BLaER1 (cell line): ENCODE data around the gene CPSF4L.

ENCODE experiments used
- H3K27ac ChIP-seq: shearing (Covaris generic); formaldehyde crosslinking; 2 replicates; pipeline ENCODE4 v1.8.1; 2022
- H3K27me3 ChIP-seq: shearing (Covaris generic); formaldehyde crosslinking; 2 replicates; pipeline ENCODE4 v1.8.1; 2022
- H3K36me3 ChIP-seq: shearing (Covaris generic); formaldehyde crosslinking; 2 replicates; pipeline ENCODE4 v1.8.1; 2022
- H3K4me1 ChIP-seq: shearing (Covaris generic); formaldehyde crosslinking; 2 replicates; pipeline ENCODE4 v1.8.1; 2022
- H3K4me2 ChIP-seq: shearing (Covaris generic); formaldehyde crosslinking; 2 replicates; pipeline ENCODE4 v1.8.1; 2022
- H3K4me3 ChIP-seq: shearing (Covaris generic); formaldehyde crosslinking; 2 replicates; pipeline ENCODE4 v1.8.1; 2022
- H3K9ac ChIP-seq: shearing (Covaris generic); formaldehyde crosslinking; 2 replicates; pipeline ENCODE4 v1.8.1; 2022
- H3K9me3 ChIP-seq: shearing (Covaris generic); formaldehyde crosslinking; 2 replicates; pipeline ENCODE4 v1.8.1; 2022
- H4K20me1 ChIP-seq: shearing (Covaris generic); formaldehyde crosslinking; 2 replicates; pipeline ENCODE4 v1.8.1; 2022
- Cebpa-rat ChIP-seq: shearing (Covaris generic); IDR thresholded peaks from 2 replicates; pipeline ENCODE4 v1.8.1; 2022

The CPSF4L gene

GRCh38 chr17:73240561-73240960 is 21.1 kb downstream of the CPSF4L start:
- Histone ChIP-seq H3K4me3 (no peak overlapping the region), H3K4me1 (peaks cover 31% of the 10 kb centered on the region), H3K4me2 (no peak overlapping the region), H3K27me3 (no peaks in the 10 kb centered on the region), H3K36me3 (peaks cover 99% of the 10 kb centered on the region), H3K27ac (no peak overlapping the region), H3K9ac (no peak overlapping the region), H3K9me3 (no peaks in the 10 kb centered on the region), H4K20me1 (peaks cover 38% of the 10 kb centered on the region)
- no peak for TF ChIP-seq Cebpa-rat

- Histone ChIP-seq H3K4me2 (peak overlapping the region; percentile 55), H3K9ac (no peak overlapping the region; the same call in 1 of the 2 replicates), H3K36me3 (peaks cover 84% of the 10 kb centered on the region), H3K9me3 (no peaks in the 10 kb centered on the region), H3K4me3 (no peak overlapping the region), H3K27ac (no peak overlapping the region), H3K27me3 (no peaks in the 10 kb centered on the region), H3K4me1 (peaks cover 42% of the 10 kb centered on the region), H4K20me1 (peaks cover 38% of the 10 kb centered on the region)
- no peak for TF ChIP-seq Cebpa-rat
Measured at GRCh38 chr17:73237714-73238113, 24.0 kb downstream of the CPSF4L start.

- H3K36me3 ChIP-seq = peaks cover 54% of the 10 kb centered on the region
- no peak overlapping the region; the same call in 1 of the 2 replicates for H3K4me2 ChIP-seq
- no peaks in the 10 kb centered on the region for H3K9me3 ChIP-seq
- H3K4me3 ChIP-seq = no peak overlapping the region
- H4K20me1 ChIP-seq = peaks cover 43% of the 10 kb centered on the region
- H3K27ac ChIP-seq = no peak overlapping the region
- no peak for TF ChIP-seq Cebpa-rat
- H3K9ac ChIP-seq = no peak overlapping the region
- H3K4me1 ChIP-seq = peaks cover 59% of the 10 kb centered on the region
- no peaks in the 10 kb centered on the region for H3K27me3 ChIP-seq
Measured at GRCh38 chr17:73234736-73235135, 26.9 kb downstream of the CPSF4L start.

- Histone ChIP-seq H3K27me3 (no peaks in the 10 kb centered on the region), H3K4me3 (peak overlapping the region; percentile 98), H3K9ac (peak overlapping the region; percentile 88), H3K4me1 (peaks cover 66% of the 10 kb centered on the region), H3K4me2 (peak overlapping the region; percentile 90), H4K20me1 (peaks cover 54% of the 10 kb centered on the region), H3K9me3 (no peaks in the 10 kb centered on the region), H3K27ac (peak overlapping the region; percentile 86), H3K36me3 (peaks cover 36% of the 10 kb centered on the region)
- no peak for TF ChIP-seq Cebpa-rat
Measured at GRCh38 chr17:73232587-73233373, 28.9 kb downstream of the CPSF4L start.

- peaks cover 30% of the 10 kb centered on the region for H3K36me3 ChIP-seq
- H3K4me3 ChIP-seq = peak overlapping the region; percentile 98
- peak overlapping the region; percentile 95 for H3K4me2 ChIP-seq
- no peaks in the 10 kb centered on the region for H3K9me3 ChIP-seq
- peak overlapping the region; percentile 88 for H3K9ac ChIP-seq
- peaks cover 54% of the 10 kb centered on the region for H4K20me1 ChIP-seq
- H3K27ac ChIP-seq = peak overlapping the region; percentile 86
- no peaks in the 10 kb centered on the region for H3K27me3 ChIP-seq
- no peak for TF ChIP-seq Cebpa-rat
- H3K4me1 ChIP-seq = peaks cover 66% of the 10 kb centered on the region
Measured at GRCh38 chr17:73231841-73232586, 29.7 kb downstream of the CPSF4L start.

- Histone ChIP-seq H3K36me3 (peaks cover 29% of the 10 kb centered on the region), H3K9ac (peak overlapping the region; percentile 88), H3K9me3 (no peaks in the 10 kb centered on the region), H4K20me1 (peaks cover 54% of the 10 kb centered on the region), H3K4me3 (peak overlapping the region; percentile 98), H3K27me3 (no peaks in the 10 kb centered on the region), H3K27ac (peak overlapping the region; percentile 86), H3K4me2 (peak overlapping the region; percentile 95), H3K4me1 (peaks cover 62% of the 10 kb centered on the region)
- no peak for TF ChIP-seq Cebpa-rat
Measured at GRCh38 chr17:73231395-73231794, 30.3 kb downstream of the CPSF4L start.

- Histone ChIP-seq H3K27ac (no peak overlapping the region), H3K9ac (no peak overlapping the region), H3K9me3 (no peaks in the 10 kb centered on the region), H3K36me3 (peaks cover 23% of the 10 kb centered on the region), H3K4me3 (no peak overlapping the region), H4K20me1 (peaks cover 64% of the 10 kb centered on the region), H3K4me2 (peak overlapping the region; percentile 95), H3K4me1 (peaks cover 53% of the 10 kb centered on the region), H3K27me3 (no peaks in the 10 kb centered on the region)
- TF ChIP-seq Cebpa-rat = no peak
Measured at GRCh38 chr17:73230088-73230487, 31.6 kb downstream of the CPSF4L start.

GRCh38 chr17:73228748-73229236 is 32.9 kb downstream of the CPSF4L start:
- Histone ChIP-seq H3K9me3 (no peaks in the 10 kb centered on the region), H3K36me3 (peaks cover 19% of the 10 kb centered on the region), H3K9ac (no peak overlapping the region), H3K27me3 (no peaks in the 10 kb centered on the region), H3K27ac (no peak overlapping the region), H3K4me3 (no peak overlapping the region), H4K20me1 (peaks cover 76% of the 10 kb centered on the region), H3K4me2 (no peak overlapping the region), H3K4me1 (peaks cover 51% of the 10 kb centered on the region)
- no peak for TF ChIP-seq Cebpa-rat

GRCh38 chr17:73227944-73228343 is 33.7 kb downstream of the CPSF4L start:
- no peaks in the 10 kb centered on the region for H3K27me3 ChIP-seq
- no peak for TF ChIP-seq Cebpa-rat
- H3K4me1 ChIP-seq = peaks cover 43% of the 10 kb centered on the region
- H3K4me3 ChIP-seq = no peak overlapping the region
- no peak overlapping the region for H3K9ac ChIP-seq
- H3K36me3 ChIP-seq = peaks cover 22% of the 10 kb centered on the region
- peaks cover 85% of the 10 kb centered on the region for H4K20me1 ChIP-seq
- peak overlapping the region; percentile 26; the same call in 1 of the 2 replicates for H3K4me2 ChIP-seq
- H3K9me3 ChIP-seq = no peaks in the 10 kb centered on the region
- H3K27ac ChIP-seq = no peak overlapping the region

- H3K4me3 ChIP-seq = no peak overlapping the region
- no peaks in the 10 kb centered on the region for H3K9me3 ChIP-seq
- H3K9ac ChIP-seq = no peak overlapping the region
- no peak for TF ChIP-seq Cebpa-rat
- H3K4me2 ChIP-seq = peak overlapping the region; percentile 26; the same call in 1 of the 2 replicates
- peaks cover 90% of the 10 kb centered on the region for H4K20me1 ChIP-seq
- peaks cover 43% of the 10 kb centered on the region for H3K4me1 ChIP-seq
- peaks cover 28% of the 10 kb centered on the region for H3K36me3 ChIP-seq
- no peak overlapping the region for H3K27ac ChIP-seq
- no peaks in the 10 kb centered on the region for H3K27me3 ChIP-seq
Measured at GRCh38 chr17:73227379-73227778, 34.3 kb downstream of the CPSF4L start.
